ENCODE measurements around the gene RAB15. TPM values are rescaled to one million over a fixed set of nuclear protein-coding genes. Genes with fewer than 3 reads are reported as not detected.
"Not testable (repeated sequence)": the region's sequence is repeated elsewhere in the genome, so short reads cannot be mapped to it uniquely, and the experiment has no call there.

RAB15 gene
- total RNA-seq, 1 donor from 2014 or later: 27.5 TPM

GRCh38 chr14:64919215-64919614 is 52.9 kb downstream of the RAB15 start:
- no peak for DNase-seq (ENCODE audit: extremely low spot score, unreplicated experiment)
- no peak overlapping the region for H3K27ac Mint-ChIP-seq (ENCODE audit: unreplicated experiment)
- no peaks in the 10 kb centered on the region for H3K27me3 Mint-ChIP-seq (ENCODE audit: unreplicated experiment)
- no peaks in the 10 kb centered on the region for H3K9me3 Mint-ChIP-seq (ENCODE audit: unreplicated experiment)
- H3K4me3 Mint-ChIP-seq (ENCODE audit: unreplicated experiment): no peak overlapping the region
- TF ChIP-seq CTCF (IDR thresholded peaks at IDR 0.05): no peak
- H3K4me1 Mint-ChIP-seq (ENCODE audit: unreplicated experiment): peaks cover 19% of the 10 kb centered on the region
- H3K36me3 Mint-ChIP-seq (ENCODE audit: unreplicated experiment): peaks cover 5% of the 10 kb centered on the region

- Mint-ChIP-seq H3K27me3 (ENCODE audit: unreplicated experiment) (peaks cover 3% of the 10 kb centered on the region), H3K36me3 (ENCODE audit: unreplicated experiment) (no peaks in the 10 kb centered on the region), H3K4me1 (ENCODE audit: unreplicated experiment) (peaks cover 25% of the 10 kb centered on the region), H3K9me3 (ENCODE audit: unreplicated experiment) (no peaks in the 10 kb centered on the region), H3K27ac (ENCODE audit: unreplicated experiment) (no peak overlapping the region), H3K4me3 (ENCODE audit: unreplicated experiment) (no peak overlapping the region)
- DNase-seq (ENCODE audit: extremely low spot score, unreplicated experiment): no peak
- TF ChIP-seq CTCF (IDR thresholded peaks at IDR 0.05): no peak
These were observed 53.9 kb downstream of the RAB15 start for GRCh38 chr14:64918216-64918615.

- DNase-seq (ENCODE audit: extremely low spot score, unreplicated experiment): no peak
- Mint-ChIP-seq H3K4me1 (ENCODE audit: unreplicated experiment) (peaks cover 25% of the 10 kb centered on the region), H3K27ac (ENCODE audit: unreplicated experiment) (no peak overlapping the region), H3K27me3 (ENCODE audit: unreplicated experiment) (peaks cover 18% of the 10 kb centered on the region), H3K4me3 (ENCODE audit: unreplicated experiment) (peak overlapping the region; percentile 87), H3K9me3 (ENCODE audit: unreplicated experiment) (no peaks in the 10 kb centered on the region), H3K36me3 (ENCODE audit: unreplicated experiment) (no peaks in the 10 kb centered on the region)
- no peak for TF ChIP-seq CTCF (IDR thresholded peaks at IDR 0.05)
These were observed 56.3 kb downstream of the RAB15 start for GRCh38 chr14:64915797-64916196.

DNA sequence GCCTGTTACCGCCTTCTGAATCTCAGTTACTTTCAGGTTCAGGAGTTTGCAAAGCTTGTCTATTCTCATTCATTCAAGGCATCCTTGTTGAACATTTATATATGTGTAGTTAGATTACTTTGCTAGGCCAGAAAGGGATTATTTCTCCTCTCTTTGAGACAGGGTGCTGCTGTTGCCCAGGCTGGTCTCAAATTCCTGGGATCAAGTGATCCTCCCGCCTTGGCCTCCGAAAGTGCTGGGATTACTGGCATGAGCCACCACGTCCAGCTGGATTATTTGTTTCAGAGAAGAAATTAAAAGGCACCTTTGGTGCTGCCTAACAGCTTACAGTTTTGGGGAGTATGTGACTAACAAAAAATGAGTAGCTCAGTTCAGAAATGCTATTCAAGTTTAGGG is 57.1 kb downstream of the RAB15 start:
- H3K36me3 Mint-ChIP-seq (ENCODE audit: unreplicated experiment): no peaks in the 10 kb centered on the region
- TF ChIP-seq CTCF (IDR thresholded peaks at IDR 0.05): no peak
- no peaks in the 10 kb centered on the region for H3K9me3 Mint-ChIP-seq (ENCODE audit: unreplicated experiment)
- DNase-seq (ENCODE audit: extremely low spot score, unreplicated experiment): no peak
- peaks cover 25% of the 10 kb centered on the region for H3K4me1 Mint-ChIP-seq (ENCODE audit: unreplicated experiment)
- H3K27me3 Mint-ChIP-seq (ENCODE audit: unreplicated experiment): peaks cover 24% of the 10 kb centered on the region
- peak overlapping the region; percentile 87 for H3K4me3 Mint-ChIP-seq (ENCODE audit: unreplicated experiment)
- H3K27ac Mint-ChIP-seq (ENCODE audit: unreplicated experiment): peak overlapping the region; percentile 95

DNA sequence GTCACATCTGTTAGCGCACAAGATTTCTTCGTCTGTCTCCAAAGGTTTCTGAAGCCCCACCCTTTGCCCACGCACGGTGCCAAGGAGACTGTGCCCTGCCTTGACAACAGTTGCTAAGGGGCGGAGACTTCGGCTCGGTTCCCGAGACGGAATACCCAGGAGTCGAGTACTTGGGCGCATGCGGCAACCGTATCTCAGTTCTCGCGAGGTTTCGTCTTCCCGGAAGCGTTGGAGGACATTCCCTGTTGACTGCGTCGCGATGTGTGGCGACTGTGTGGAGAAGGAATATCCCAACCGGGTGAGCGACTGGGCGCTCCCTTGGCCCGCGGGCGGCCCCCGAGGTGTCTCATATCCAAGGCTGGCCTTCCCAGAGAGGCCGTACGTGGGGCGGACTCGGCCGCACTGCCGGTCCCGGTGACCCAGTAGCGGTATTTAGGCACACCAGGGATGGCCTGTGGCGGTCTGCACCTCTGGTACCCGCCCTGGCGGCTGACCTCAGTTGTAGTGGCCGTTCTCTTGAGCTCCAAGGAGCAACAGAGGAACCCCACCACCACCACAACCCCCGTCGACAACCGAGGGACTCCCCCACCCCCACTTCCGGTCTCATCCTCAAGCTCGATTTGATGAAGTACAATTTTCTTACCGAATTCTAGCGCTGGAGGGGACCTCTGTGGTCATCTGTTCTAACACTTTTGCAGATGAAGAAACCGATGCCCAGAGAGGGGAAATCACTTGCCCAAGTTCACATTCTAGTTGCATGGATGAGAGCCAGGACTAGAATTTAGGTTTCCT is 57.7 kb downstream of the RAB15 start, which contains the start of gene CHURC1:
TSS of gene CHURC1 (plus strand) at position 219 of the 792 bp plus-strand sequence. CDS start at position 260, 41 bp downstream.
- H3K27ac Mint-ChIP-seq (ENCODE audit: unreplicated experiment): peak within 1 kb of the TSS; percentile 95

GRCh38 chr14:64913477-64913876 is 58.7 kb downstream of the RAB15 start:
- peak overlapping the region; percentile 95 for H3K27ac Mint-ChIP-seq (ENCODE audit: unreplicated experiment)
- not testable (repeated sequence) for DNase-seq (ENCODE audit: extremely low spot score, unreplicated experiment); H3K36me3 Mint-ChIP-seq (ENCODE audit: unreplicated experiment); H3K9me3 Mint-ChIP-seq (ENCODE audit: unreplicated experiment)
- peaks cover 25% of the 10 kb centered on the region for H3K4me1 Mint-ChIP-seq (ENCODE audit: unreplicated experiment)
- peaks cover 39% of the 10 kb centered on the region for H3K27me3 Mint-ChIP-seq (ENCODE audit: unreplicated experiment)
- peak overlapping the region; percentile 87 for H3K4me3 Mint-ChIP-seq (ENCODE audit: unreplicated experiment)

More for the DNA sequence above, 57.7 kb downstream of the RAB15 start, which contains the start of gene CHURC1:
- no peak for TF ChIP-seq CTCF (IDR thresholded peaks at IDR 0.05)
- peaks cover 29% of the 10 kb centered on the region for H3K27me3 Mint-ChIP-seq (ENCODE audit: unreplicated experiment)
- H3K9me3 Mint-ChIP-seq (ENCODE audit: unreplicated experiment): no peaks in the 10 kb centered on the region
- no peaks in the 10 kb centered on the region for H3K36me3 Mint-ChIP-seq (ENCODE audit: unreplicated experiment)
- peaks cover 25% of the 10 kb centered on the region for H3K4me1 Mint-ChIP-seq (ENCODE audit: unreplicated experiment)
- peak; percentile 99 for DNase-seq (ENCODE audit: extremely low spot score, unreplicated experiment)
- H3K4me3 Mint-ChIP-seq (ENCODE audit: unreplicated experiment): peak within 1 kb of the TSS; percentile 87
